Naive thymus-derived CD4-positive, alpha-beta T cell (primary cell): ENCODE results near the gene SMYD3. TPM values are rescaled to one million over a fixed set of nuclear protein-coding genes. Genes with fewer than 3 reads are reported as not detected.

Source experiments
- ATAC-seq: fragments of 150-1000 bp; cut with Tn5 transposase; 2 replicates; pipeline ENCODE4 v1.10.0; 2021; ENCODE audit warnings: mild to moderate bottlenecking, moderate library complexity
- CTCF ChIA-PET: fragments of 350-600 bp; sonication (Branson Sonifier 250); formaldehyde crosslinking; loops from one replicate; lab custom pipeline; 2021; ENCODE audit warnings: antibody characterized with exemption; lab: Charles Lee
- POLR2A ChIA-PET: fragments of 350-600 bp; sonication (Branson Sonifier 250); formaldehyde crosslinking; loops from one replicate; lab custom pipeline; 2021; ENCODE audit warnings: antibody characterized with exemption, inconsistent platforms; lab: Charles Lee
- DNase-seq, 9 donors: peaks; one replicate each; pipeline versions ENCODE4 v3.0.0 to v3.0.0-alpha.2; 2020 to 2022; ENCODE audit warnings: mixed read lengths in 1 of 9
- H3K27ac ChIP-seq: one replicate; pipeline ENCODE4 v1.7.0; 2013; ENCODE audit warnings: mild to moderate bottlenecking, low read depth, low read length, moderate library complexity
- H3K27me3 ChIP-seq, 2 donors: one replicate each; pipeline ENCODE4 v1.7.0; 2013; ENCODE audit warnings: low read length in 2 of 2, mild to moderate bottlenecking in 2 of 2, moderate library complexity in 2 of 2; ENCODE audit not compliant: control insufficient read depth in 2 of 2, insufficient read depth in 2 of 2
- H3K36me3 ChIP-seq, 3 experiments: 1 replicate in 2 of 3; 2 replicates in 1 of 3; pipeline ENCODE4 v1.7.0; 2013; ENCODE audit warnings: low read length in 3 of 3, mild to moderate bottlenecking in 3 of 3, moderate library complexity in 1 of 3; ENCODE audit not compliant: insufficient read depth in 3 of 3, control insufficient read depth in 2 of 3
- H3K4me1 ChIP-seq, 2 donors: one replicate each; pipeline ENCODE4 v1.7.0; 2013; ENCODE audit warnings: low read length in 2 of 2, mild to moderate bottlenecking in 2 of 2, moderate library complexity in 1 of 2; ENCODE audit not compliant: control insufficient read depth in 2 of 2, insufficient read depth in 2 of 2
- H3K4me3 ChIP-seq: 2 replicates; pipeline ENCODE4 v1.7.0; 2013; ENCODE audit warnings: mild to moderate bottlenecking, low read length
- H3K9me3 ChIP-seq, 3 experiments: 1 replicate in 2 of 3; 2 replicates in 1 of 3; pipeline ENCODE4 v1.7.0; 2013; ENCODE audit warnings: low read length in 3 of 3; ENCODE audit not compliant: control insufficient read depth in 2 of 3
- H3K27ac Mint-ChIP-seq, 9 donors: one replicate each; pipeline ENCODE4 v1.8.0; 2020 to 2022; ENCODE audit warnings: mixed read lengths in 9 of 9, mild to moderate bottlenecking in 8 of 9, moderate library complexity in 5 of 9, inconsistent platforms in 2 of 9
- H3K27me3 Mint-ChIP-seq, 5 donors: one replicate each; pipeline ENCODE4 v1.8.0; 2021 to 2022; ENCODE audit warnings: mixed read lengths in 5 of 5, mild to moderate bottlenecking in 1 of 5
- H3K36me3 Mint-ChIP-seq, 5 donors: one replicate each; pipeline ENCODE4 v1.8.0; 2020 to 2022; ENCODE audit warnings: mixed read lengths in 5 of 5, mild to moderate bottlenecking in 3 of 5, inconsistent platforms in 1 of 5
- H3K4me1 Mint-ChIP-seq, 7 donors: one replicate each; pipeline ENCODE4 v1.8.0; 2020 to 2022; ENCODE audit warnings: mixed read lengths in 7 of 7, mild to moderate bottlenecking in 3 of 7, inconsistent platforms in 1 of 7
- H3K4me3 Mint-ChIP-seq, 10 donors: one replicate each; pipeline ENCODE4 v1.8.0; 2020 to 2022; ENCODE audit warnings: mild to moderate bottlenecking in 10 of 10, mixed read lengths in 10 of 10, moderate library complexity in 6 of 10, inconsistent platforms in 2 of 10
- H3K9me3 Mint-ChIP-seq, 11 donors: one replicate each; pipeline ENCODE4 v1.8.0; 2020 to 2022; ENCODE audit warnings: mixed read lengths in 11 of 11, mild to moderate bottlenecking in 4 of 11, inconsistent platforms in 1 of 11, moderate library complexity in 1 of 11
- intact Hi-C, 2 donors: fragments of 100-400 bp; cut with micrococcal nuclease; formaldehyde crosslinking; loops; one replicate each; pipeline ENCODE4 v1.15.1; 2023
- polyA plus RNA-seq, 2 donors: library from polyadenylated mRNA; unstranded; fragments of 300-500 nt; fragmentation: Illumina TruSeq; gene quantifications; one replicate each; pipeline ENCODE4 v1.2.3, GENCODE V29; 2021
- total RNA-seq, 6 experiments: library from RNA in 5 of 6; stranded (reverse) in 5 of 6; gene quantifications; 1 replicate in 5 of 6; 2 replicates in 1 of 6; pipeline ENCODE4 v1.2.3 and lab custom pipeline; 2021 to 2026

SMYD3 gene
- total and polyA plus RNA-seq, 7 experiments from 2014 or later = 19.5 to 28.6 (median 24.4) TPM

GRCh38 chr1:246246430-246246829 is 260.6 kb downstream of the SMYD3 start:
- no peaks in the 10 kb centered on the region for H3K27me3 Mint-ChIP-seq
- intact Hi-C loops = no loop called here
- no peaks in the 10 kb centered on the region for H3K9me3 ChIP-seq
- peaks cover 0 to 23% (median 12%) of the 10 kb centered on the region in 5 donors for H3K36me3 Mint-ChIP-seq
- ChIA-PET POLR2A (no interaction called here), CTCF (no interaction called here)
- H3K4me3 ChIP-seq = no peak overlapping the region
- no peak overlapping the region for H3K27ac ChIP-seq
- no peak overlapping the region for H3K4me3 Mint-ChIP-seq
- H3K4me1 ChIP-seq = no peaks in the 10 kb centered on the region
- no peaks in the 10 kb centered on the region for H3K4me1 Mint-ChIP-seq
- H3K27ac Mint-ChIP-seq = no peak overlapping the region
- DNase-seq (no peak), ATAC-seq (no peak)
- no peaks in the 10 kb centered on the region for H3K27me3 ChIP-seq
- no peaks in the 10 kb centered on the region for H3K36me3 ChIP-seq
- H3K9me3 Mint-ChIP-seq = peaks cover 0 to 20% (median 7%) of the 10 kb centered on the region in 11 donors

GRCh38 chr1:246245541-246245940 is 261.5 kb downstream of the SMYD3 start:
- no peaks in the 10 kb centered on the region for H3K9me3 ChIP-seq
- Mint-ChIP-seq H3K4me1 (no peaks in the 10 kb centered on the region), H3K36me3 (peaks cover 0 to 23% (median 12%) of the 10 kb centered on the region in 5 donors), H3K27me3 (no peaks in the 10 kb centered on the region), H3K4me3 (no peak overlapping the region), H3K9me3 (peaks cover 0 to 27% (median 11%) of the 10 kb centered on the region in 11 donors), H3K27ac (no peak overlapping the region)
- ATAC-seq (no peak), DNase-seq (no peak)
- CTCF ChIA-PET = interaction anchor here (0.6 kb wide), 1 partner anchor 1621 kb away, joined by 3 read pairs; no protein-coding TSS in a partner anchor
- H3K36me3 ChIP-seq = no peaks in the 10 kb centered on the region
- intact Hi-C loops = no loop called here
- no peak overlapping the region for H3K27ac ChIP-seq
- H3K27me3 ChIP-seq = no peaks in the 10 kb centered on the region
- POLR2A ChIA-PET = no interaction called here
- no peak overlapping the region for H3K4me3 ChIP-seq
- H3K4me1 ChIP-seq = no peaks in the 10 kb centered on the region

GRCh38 chr1:246232126-246232525 is 275.0 kb downstream of the SMYD3 start:
- Mint-ChIP-seq H3K9me3 (peaks cover 0 to 17% (median 4%) of the 10 kb centered on the region in 11 donors), H3K27ac (no peak overlapping the region), H3K4me1 (no peaks in the 10 kb centered on the region), H3K27me3 (no peaks in the 10 kb centered on the region), H3K4me3 (no peak overlapping the region), H3K36me3 (peaks cover 0 to 29% (median 15%) of the 10 kb centered on the region in 5 donors)
- ChIA-PET CTCF (no interaction called here), POLR2A (no interaction called here)
- Histone ChIP-seq H3K36me3 (no peaks in the 10 kb centered on the region), H3K4me3 (no peak overlapping the region), H3K27me3 (no peaks in the 10 kb centered on the region), H3K4me1 (no peaks in the 10 kb centered on the region), H3K27ac (no peak overlapping the region), H3K9me3 (peaks cover 0 to 3% (median 0%) of the 10 kb centered on the region in 3 experiments)
- DNase-seq = no peak
- intact Hi-C loops = no loop called here
- no peak for ATAC-seq

GRCh38 chr1:246226041-246226440 is 281.0 kb downstream of the SMYD3 start:
- H3K27me3 ChIP-seq = no peaks in the 10 kb centered on the region
- ChIA-PET CTCF (no interaction called here), POLR2A (no interaction called here)
- H3K27ac ChIP-seq = no peak overlapping the region
- H3K4me3 Mint-ChIP-seq = no peak overlapping the region
- intact Hi-C loops = no loop called here
- H3K4me3 ChIP-seq = no peak overlapping the region
- H3K27ac Mint-ChIP-seq = no peak overlapping the region
- peaks cover 0 to 14% (median 0%) of the 10 kb centered on the region in 11 donors for H3K9me3 Mint-ChIP-seq
- H3K9me3 ChIP-seq = peaks cover 0 to 6% (median 0%) of the 10 kb centered on the region in 3 experiments
- no peaks in the 10 kb centered on the region for H3K4me1 ChIP-seq
- DNase-seq (no peak), ATAC-seq (no peak)
- H3K36me3 ChIP-seq = no peaks in the 10 kb centered on the region
- H3K36me3 Mint-ChIP-seq = peaks cover 2 to 41% (median 23%) of the 10 kb centered on the region in 5 donors
- no peaks in the 10 kb centered on the region for H3K27me3 Mint-ChIP-seq
- H3K4me1 Mint-ChIP-seq = no peaks in the 10 kb centered on the region

GRCh38 chr1:246221485-246222255 is 285.4 kb downstream of the SMYD3 start:
- Histone ChIP-seq H3K9me3 (peaks cover 0 to 11% (median 0%) of the 10 kb centered on the region in 3 experiments), H3K4me3 (no peak overlapping the region), H3K27ac (no peak overlapping the region), H3K27me3 (no peaks in the 10 kb centered on the region), H3K36me3 (no peaks in the 10 kb centered on the region), H3K4me1 (no peaks in the 10 kb centered on the region)
- intact Hi-C loops = no loop called here
- DNase-seq (no peak), ATAC-seq (no peak)
- Mint-ChIP-seq H3K27ac (no peak overlapping the region), H3K27me3 (no peaks in the 10 kb centered on the region), H3K4me3 (no peak overlapping the region), H3K9me3 (peaks cover 0 to 20% (median 0%) of the 10 kb centered on the region in 11 donors), H3K4me1 (no peaks in the 10 kb centered on the region), H3K36me3 (peaks cover 0 to 58% (median 35%) of the 10 kb centered on the region in 5 donors)
- ChIA-PET POLR2A (no interaction called here), CTCF (no interaction called here)

GRCh38 chr1:246220495-246221065 is 286.5 kb downstream of the SMYD3 start:
- Histone ChIP-seq H3K9me3 (peaks cover 0 to 11% (median 0%) of the 10 kb centered on the region in 3 experiments), H3K4me1 (no peaks in the 10 kb centered on the region), H3K27me3 (no peaks in the 10 kb centered on the region), H3K4me3 (no peak overlapping the region), H3K36me3 (no peaks in the 10 kb centered on the region), H3K27ac (no peak overlapping the region)
- Mint-ChIP-seq H3K4me1 (no peaks in the 10 kb centered on the region), H3K9me3 (peaks cover 0 to 20% (median 0%) of the 10 kb centered on the region in 11 donors), H3K27ac (no peak overlapping the region), H3K36me3 (peaks cover 0 to 60% (median 35%) of the 10 kb centered on the region in 5 donors), H3K4me3 (peak overlapping the region in 1 of 10 donors; percentile 20), H3K27me3 (no peaks in the 10 kb centered on the region)
- ChIA-PET CTCF (no interaction called here), POLR2A (no interaction called here)
- intact Hi-C loops = no loop called here
- DNase-seq = no peak
- no peak for ATAC-seq
